ENCODE results near the gene TMEM87B. TPM values are rescaled to one million over a fixed set of nuclear protein-coding genes. Genes with fewer than 3 reads are reported as not detected.

The TMEM87B gene
- total RNA-seq, 1 experiment from 2014 or later = 16.3 TPM

DNA sequence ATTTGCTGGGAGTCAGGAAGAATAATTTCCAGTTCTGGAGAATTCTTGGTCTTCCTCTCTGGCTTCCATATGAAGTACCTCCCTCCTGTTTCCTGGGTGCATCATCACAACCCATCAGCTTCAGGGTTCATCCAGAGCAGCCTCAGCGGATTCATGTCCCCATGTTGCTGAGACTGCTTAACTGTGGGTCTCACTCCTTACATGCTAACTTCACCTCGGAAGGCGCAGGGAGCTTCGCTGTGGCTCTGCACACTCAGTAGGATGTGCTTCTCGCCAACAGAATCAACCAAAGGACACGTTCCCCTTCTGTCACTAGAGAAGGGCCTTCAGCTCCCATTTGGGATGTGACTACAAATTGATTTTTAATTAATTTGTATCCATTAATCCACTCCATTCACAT is 107.3 kb downstream of the TMEM87B start:
- Mint-ChIP-seq H3K9me3 (ENCODE audit: unreplicated experiment) (no peaks in the 10 kb centered on the region), H3K36me3 (ENCODE audit: insufficient read depth, unreplicated experiment) (no peaks in the 10 kb centered on the region), H3K27ac (ENCODE audit: unreplicated experiment) (no peak overlapping the region), H3K4me1 (ENCODE audit: low read depth, unreplicated experiment) (no peaks in the 10 kb centered on the region), H3K4me3 (ENCODE audit: unreplicated experiment) (no peak overlapping the region), H3K27me3 (ENCODE audit: insufficient read depth, unreplicated experiment) (peaks cover 2% of the 10 kb centered on the region)
- TF ChIP-seq, protein P1, sequence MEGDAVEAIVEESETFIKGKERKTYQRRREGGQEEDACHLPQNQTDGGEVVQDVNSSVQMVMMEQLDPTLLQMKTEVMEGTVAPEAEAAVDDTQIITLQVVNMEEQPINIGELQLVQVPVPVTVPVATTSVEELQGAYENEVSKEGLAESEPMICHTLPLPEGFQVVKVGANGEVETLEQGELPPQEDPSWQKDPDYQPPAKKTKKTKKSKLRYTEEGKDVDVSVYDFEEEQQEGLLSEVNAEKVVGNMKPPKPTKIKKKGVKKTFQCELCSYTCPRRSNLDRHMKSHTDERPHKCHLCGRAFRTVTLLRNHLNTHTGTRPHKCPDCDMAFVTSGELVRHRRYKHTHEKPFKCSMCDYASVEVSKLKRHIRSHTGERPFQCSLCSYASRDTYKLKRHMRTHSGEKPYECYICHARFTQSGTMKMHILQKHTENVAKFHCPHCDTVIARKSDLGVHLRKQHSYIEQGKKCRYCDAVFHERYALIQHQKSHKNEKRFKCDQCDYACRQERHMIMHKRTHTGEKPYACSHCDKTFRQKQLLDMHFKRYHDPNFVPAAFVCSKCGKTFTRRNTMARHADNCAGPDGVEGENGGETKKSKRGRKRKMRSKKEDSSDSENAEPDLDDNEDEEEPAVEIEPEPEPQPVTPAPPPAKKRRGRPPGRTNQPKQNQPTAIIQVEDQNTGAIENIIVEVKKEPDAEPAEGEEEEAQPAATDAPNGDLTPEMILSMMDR (IDR thresholded peaks at IDR 0.05; ENCODE audit: insufficient read depth in 1 of 2, low read depth in 1 of 2, low read length in 1 of 2, severe bottlenecking in 1 of 2, unreplicated experiment in 1 of 2) = no peak
- Histone ChIP-seq H3K36me3 (ENCODE audit: control insufficient read depth, insufficient read depth, low read length) (no peaks in the 10 kb centered on the region), H3K4me1 (no peaks in the 10 kb centered on the region), H3K4me3 (ENCODE audit: low read depth, low read length) (no peak overlapping the region), H3K27me3 (replicated peaks; ENCODE audit: control insufficient read depth, insufficient read depth, low read length) (no peaks in the 10 kb centered on the region; the same call in 1 of the 2 replicates), H3K9me3 (no peaks in the 10 kb centered on the region)
- ChIA-PET CTCF (no interaction called here), POLR2A (no interaction called here)
- no TSS peak for BruUV-seq (replicated peaks)
- intact Hi-C loops (cut with micrococcal nuclease; ENCODE audit: unreplicated experiment) = no loop called here
- DNase-seq = no peak

DNA sequence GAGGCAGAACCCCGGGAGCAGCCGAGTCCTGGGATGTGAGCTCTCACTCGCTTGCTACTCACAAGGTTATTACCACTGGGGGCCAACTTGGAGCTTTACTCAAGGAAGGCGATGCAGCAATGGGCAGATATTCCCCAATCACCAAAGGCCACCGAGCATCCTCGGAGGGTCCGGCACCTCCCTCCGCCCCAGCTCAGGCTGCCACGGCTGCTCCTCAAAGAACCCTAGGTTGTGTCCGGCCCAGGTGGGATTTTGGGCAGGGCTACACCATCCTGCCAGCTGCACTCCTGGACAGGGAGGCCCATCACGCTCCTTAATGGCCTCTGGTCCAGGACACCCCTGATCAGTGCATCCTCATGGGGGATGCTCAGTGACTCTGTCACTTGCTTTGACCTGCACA is 107.9 kb downstream of the TMEM87B start:
- intact Hi-C loops (cut with micrococcal nuclease; ENCODE audit: unreplicated experiment) = no loop called here
- no peaks in the 10 kb centered on the region for H3K9me3 Mint-ChIP-seq (ENCODE audit: unreplicated experiment)
- no peak overlapping the region for H3K27ac Mint-ChIP-seq (ENCODE audit: unreplicated experiment)
- peaks cover 2% of the 10 kb centered on the region for H3K27me3 Mint-ChIP-seq (ENCODE audit: insufficient read depth, unreplicated experiment)
- H3K36me3 ChIP-seq (ENCODE audit: control insufficient read depth, insufficient read depth, low read length) = no peaks in the 10 kb centered on the region
- no peak for DNase-seq
- no peaks in the 10 kb centered on the region; the same call in 1 of the 2 replicates for H3K27me3 ChIP-seq (replicated peaks; ENCODE audit: control insufficient read depth, insufficient read depth, low read length)
- H3K4me3 ChIP-seq (ENCODE audit: low read depth, low read length) = no peak overlapping the region
- no peaks in the 10 kb centered on the region for H3K4me1 ChIP-seq
- H3K4me3 Mint-ChIP-seq (ENCODE audit: unreplicated experiment) = no peak overlapping the region
- no peaks in the 10 kb centered on the region for H3K36me3 Mint-ChIP-seq (ENCODE audit: insufficient read depth, unreplicated experiment)
- ChIA-PET CTCF (no interaction called here), POLR2A (no interaction called here)
- TF ChIP-seq, protein P1 (IDR thresholded peaks at IDR 0.05; ENCODE audit: insufficient read depth in 1 of 2, low read depth in 1 of 2, low read length in 1 of 2, severe bottlenecking in 1 of 2, unreplicated experiment in 1 of 2) = no peak
- no TSS peak for BruUV-seq (replicated peaks)
- H3K4me1 Mint-ChIP-seq (ENCODE audit: low read depth, unreplicated experiment) = no peaks in the 10 kb centered on the region
- H3K9me3 ChIP-seq = no peaks in the 10 kb centered on the region

DNA sequence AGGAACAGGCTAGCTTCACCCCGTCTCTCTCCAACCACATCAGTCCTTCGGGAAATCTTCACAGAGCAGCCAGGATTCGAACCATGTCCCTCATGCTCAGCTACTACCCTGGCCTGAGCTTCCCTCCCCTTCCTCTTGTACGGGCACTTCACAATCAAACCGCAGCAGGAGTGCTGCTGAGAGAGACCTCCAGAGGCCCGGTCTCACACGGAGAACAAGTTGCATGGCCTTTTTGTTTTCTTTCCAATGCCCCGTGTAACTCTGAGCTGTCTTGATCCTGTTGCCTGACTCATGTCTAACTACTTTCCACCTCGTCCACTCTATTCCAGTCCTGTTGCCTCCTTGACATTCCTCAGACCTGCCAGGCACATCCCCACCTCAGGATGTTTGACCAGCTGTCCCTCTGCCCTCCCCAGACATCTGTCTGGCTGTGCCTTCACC is 108.5 kb downstream of the TMEM87B start:
- Mint-ChIP-seq H3K27ac (ENCODE audit: unreplicated experiment) (no peak overlapping the region), H3K4me1 (ENCODE audit: low read depth, unreplicated experiment) (no peaks in the 10 kb centered on the region), H3K4me3 (ENCODE audit: unreplicated experiment) (no peak overlapping the region), H3K27me3 (ENCODE audit: insufficient read depth, unreplicated experiment) (peaks cover 2% of the 10 kb centered on the region), H3K9me3 (ENCODE audit: unreplicated experiment) (no peaks in the 10 kb centered on the region), H3K36me3 (ENCODE audit: insufficient read depth, unreplicated experiment) (no peaks in the 10 kb centered on the region)
- Histone ChIP-seq H3K27me3 (replicated peaks; ENCODE audit: control insufficient read depth, insufficient read depth, low read length) (no peaks in the 10 kb centered on the region; the same call in 1 of the 2 replicates), H3K36me3 (ENCODE audit: control insufficient read depth, insufficient read depth, low read length) (no peaks in the 10 kb centered on the region), H3K4me3 (ENCODE audit: low read depth, low read length) (no peak overlapping the region), H3K9me3 (no peaks in the 10 kb centered on the region), H3K4me1 (no peaks in the 10 kb centered on the region)
- ChIA-PET POLR2A (no interaction called here), CTCF (no interaction called here)
- intact Hi-C loops (cut with micrococcal nuclease; ENCODE audit: unreplicated experiment) = no loop called here
- no peak for DNase-seq
- BruUV-seq (replicated peaks) = no TSS peak
- TF ChIP-seq, protein P1 (IDR thresholded peaks at IDR 0.05; ENCODE audit: insufficient read depth in 1 of 2, low read depth in 1 of 2, low read length in 1 of 2, severe bottlenecking in 1 of 2, unreplicated experiment in 1 of 2) = no peak
